GM18502 (cell line): Measurements from ENCODE around the gene NDUFS6.
"Not testable (repeated sequence)": the region's sequence is repeated elsewhere in the genome, so short reads cannot be mapped to it uniquely, and the experiment has no call there.

Experiments
- ATAC-seq: cut with Tn5 transposase; IDR thresholded peaks from one replicate; pipeline ENCODE4 v1.9.1; 2021; ENCODE audit warnings: mild to moderate bottlenecking; ENCODE audit not compliant: unreplicated experiment, poor library complexity

The NDUFS6 gene

GRCh38 chr5:1781726-1782384, 19.4 kb upstream of the NDUFS6 start:
- no peak for ATAC-seq

DNA sequence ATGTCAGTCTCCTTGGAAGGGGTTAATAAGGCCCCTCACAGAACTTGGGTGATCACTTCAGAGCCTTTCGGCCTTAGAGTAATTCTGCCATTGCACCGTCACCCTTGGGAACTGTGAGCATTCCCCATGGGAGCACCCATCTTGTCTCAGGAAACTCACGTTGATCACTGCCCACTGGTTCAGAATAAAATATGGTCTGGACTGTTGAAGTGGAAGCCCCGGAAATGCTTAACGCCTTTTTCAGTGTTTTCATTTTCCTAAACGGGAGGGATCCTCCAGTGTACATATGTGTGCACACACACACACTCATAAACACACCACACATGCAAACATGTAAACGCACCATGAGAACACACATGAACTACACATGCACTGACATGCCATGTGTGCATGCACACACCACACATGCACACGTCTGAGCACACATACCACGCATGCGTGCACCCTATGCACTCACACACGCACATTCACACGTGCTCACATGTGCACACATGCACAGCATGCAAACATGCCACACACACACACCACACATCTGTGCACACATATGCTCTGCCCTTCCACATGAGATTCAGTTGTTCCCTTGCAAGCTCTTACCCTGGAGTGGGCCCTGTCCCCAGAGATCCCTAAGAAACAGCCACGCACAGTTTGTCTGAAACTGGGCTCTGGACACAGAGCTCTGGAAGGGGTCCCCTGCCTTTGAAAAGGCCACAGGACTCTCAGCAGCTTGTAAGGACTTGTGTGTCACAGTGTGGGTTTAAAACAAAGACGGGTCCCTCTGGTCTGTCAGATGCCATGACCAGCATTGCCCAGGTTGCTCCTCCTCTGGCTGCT, 18.6 kb upstream of the NDUFS6 start:
- ATAC-seq = peak; percentile 11

- peak; percentile 86 for ATAC-seq
These were observed 18.0 kb upstream of the NDUFS6 start for GRCh38 chr5:1783216-1783554.

DNA sequence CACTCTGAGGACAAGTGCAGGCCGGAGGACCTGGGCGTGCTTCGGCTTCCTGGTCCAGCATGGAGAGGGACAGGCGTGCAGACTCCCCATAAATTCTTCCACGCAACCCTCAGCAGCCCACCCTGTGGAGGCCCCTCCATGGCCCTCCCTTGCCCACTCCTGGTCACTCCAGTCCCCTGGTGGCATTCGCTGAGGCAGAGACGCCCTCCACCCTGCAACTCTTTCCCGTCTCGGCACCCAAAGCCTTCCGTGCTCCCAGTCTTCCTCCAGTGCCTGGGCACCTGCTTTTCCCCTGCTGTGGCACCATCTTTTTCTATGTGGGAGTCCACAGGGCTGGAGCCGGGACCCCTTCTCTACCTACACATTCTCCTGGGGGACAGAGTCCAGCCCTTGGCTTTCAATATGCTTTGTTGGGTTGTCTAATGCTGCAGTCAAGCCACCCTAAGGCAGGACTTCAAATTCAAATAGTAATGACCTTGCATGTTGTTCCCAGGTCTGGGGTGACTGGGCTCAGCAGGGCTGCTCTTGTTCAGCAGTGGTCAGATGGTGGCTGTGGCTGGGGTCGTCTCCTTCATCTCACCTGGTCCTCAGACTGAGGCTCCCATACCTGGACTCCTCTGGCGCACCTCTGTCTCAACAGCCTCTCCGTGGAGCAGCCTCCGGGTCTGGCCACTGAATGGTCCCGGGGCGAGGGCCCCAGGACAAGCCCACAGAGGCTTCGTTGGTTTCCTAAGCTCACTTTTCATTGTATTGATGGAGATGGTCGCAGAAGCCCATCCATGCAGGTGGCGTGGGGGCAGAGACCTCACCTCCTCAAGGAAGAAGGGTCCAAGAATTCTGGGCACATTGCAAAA, 16.8 kb upstream of the NDUFS6 start:
- ATAC-seq = no peak

- ATAC-seq = no peak
These were observed 16.1 kb upstream of the NDUFS6 start for GRCh38 chr5:1785062-1785461.

GRCh38 chr5:1785984-1786383, 15.2 kb upstream of the NDUFS6 start:
- no peak for ATAC-seq

DNA sequence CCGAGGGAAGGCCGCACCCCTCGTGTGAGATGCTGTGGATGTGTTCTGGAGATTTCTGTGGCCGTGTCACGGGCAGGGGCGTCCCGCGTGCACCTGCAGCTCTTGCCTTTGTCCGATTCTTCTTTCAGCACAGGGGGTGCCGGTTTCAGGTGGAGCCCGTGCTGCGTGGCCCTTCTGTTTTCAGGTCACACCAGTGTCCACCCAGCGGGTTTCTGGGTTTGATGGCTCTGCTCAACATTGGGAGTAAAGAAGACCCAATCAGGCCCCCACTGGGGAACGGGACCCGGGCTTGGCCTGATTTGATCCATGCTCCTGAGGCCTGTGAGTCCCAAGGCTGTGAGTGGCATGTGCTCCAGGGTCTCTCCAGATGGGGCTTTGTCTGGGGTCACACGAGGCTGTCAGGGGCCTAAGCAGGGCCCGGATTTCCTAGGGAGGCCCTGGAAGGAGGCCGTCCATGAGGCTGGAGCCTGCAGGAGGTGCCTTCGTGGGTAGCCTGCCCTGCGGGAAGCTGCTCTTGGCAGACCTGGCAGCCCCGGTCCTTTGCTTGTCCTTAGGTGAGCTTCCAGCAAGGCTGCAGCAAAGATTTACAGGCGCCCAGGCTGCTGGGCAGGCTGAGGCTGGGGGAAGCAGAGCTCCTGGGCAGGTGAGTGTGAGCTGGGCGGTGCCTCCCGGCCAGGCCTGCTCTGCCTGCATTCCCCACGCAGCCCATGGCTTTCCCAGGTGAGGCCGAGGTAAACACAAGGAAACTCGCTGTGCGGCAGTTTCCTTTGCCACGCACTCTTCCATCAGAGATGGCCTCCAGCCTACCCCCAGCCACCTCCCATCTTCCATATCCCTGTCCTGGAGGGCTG, 14.4 kb upstream of the NDUFS6 start:
- no peak for ATAC-seq

DNA sequence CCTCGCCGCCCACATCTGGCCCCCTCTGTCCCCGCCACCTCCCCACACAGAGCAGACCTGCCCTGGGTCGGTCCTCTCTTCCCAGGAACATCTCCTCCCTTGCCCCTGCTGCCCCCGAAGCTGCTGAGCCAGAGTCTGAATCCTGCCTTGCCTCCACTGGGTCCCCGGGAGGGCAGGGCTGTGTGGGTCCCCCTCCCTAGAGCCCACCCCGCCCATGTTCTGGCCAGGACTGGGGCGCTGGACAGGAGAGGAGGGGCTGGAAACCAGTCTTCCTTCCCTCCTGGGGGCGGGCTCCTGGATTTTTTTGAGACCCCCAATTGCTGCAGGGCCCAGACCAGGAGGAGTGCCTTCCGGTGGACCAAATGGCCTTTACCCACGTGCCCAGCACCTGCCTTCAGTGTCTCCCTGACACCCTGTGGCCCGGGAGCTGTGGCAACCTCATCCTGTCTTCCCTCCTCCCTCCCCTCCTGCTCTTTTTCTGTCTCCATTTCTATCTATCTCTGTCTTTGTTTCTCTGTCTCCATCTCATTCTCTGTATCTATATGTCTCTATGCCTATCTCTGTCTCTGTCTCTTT, 13.6 kb upstream of the NDUFS6 start:
- no peak for ATAC-seq

DNA sequence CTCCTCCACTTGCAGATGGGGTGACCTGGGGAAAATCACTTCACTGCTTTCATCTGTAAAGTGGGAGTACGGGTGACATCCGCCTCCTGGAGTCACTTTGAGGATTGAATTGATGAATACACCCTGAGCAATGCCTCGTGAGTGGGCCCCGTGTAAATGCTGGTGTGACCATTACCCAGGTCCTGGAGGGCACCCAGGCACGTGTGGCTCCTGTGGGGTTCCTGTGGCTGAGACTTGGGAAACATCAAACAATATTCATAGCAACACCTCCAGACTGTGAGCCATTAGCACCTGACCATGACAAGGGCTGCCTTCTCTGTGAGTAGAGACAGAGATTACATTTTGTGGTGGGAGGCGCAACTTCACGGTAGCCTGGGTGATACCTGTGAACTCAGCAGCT, 13.0 kb upstream of the NDUFS6 start:
- ATAC-seq = no peak

GRCh38 chr5:1788828-1789227, 12.4 kb upstream of the NDUFS6 start:
- ATAC-seq = no peak

DNA sequence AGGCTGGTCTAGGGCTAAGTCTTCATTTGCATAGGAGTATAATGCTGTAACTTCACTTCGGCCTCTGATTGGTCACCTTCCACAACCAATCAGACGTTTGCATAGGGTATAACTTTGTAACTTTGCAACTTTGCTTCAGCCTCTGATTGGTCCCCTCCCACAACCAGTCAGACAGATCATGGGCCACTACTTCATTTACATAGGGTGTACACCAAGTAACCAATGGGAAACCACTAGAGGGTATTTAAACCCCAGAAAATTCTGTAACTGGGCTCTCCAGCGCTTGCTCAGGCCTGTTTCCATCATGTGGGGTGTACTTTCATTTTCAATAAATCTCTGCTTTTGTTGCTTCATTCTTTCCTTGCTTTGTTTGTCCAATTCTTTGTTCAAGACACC, 11.8 kb upstream of the NDUFS6 start:
- ATAC-seq = not testable (repeated sequence)

GRCh38 chr5:1789834-1790471, 11.3 kb upstream of the NDUFS6 start:
- ATAC-seq = no peak

DNA sequence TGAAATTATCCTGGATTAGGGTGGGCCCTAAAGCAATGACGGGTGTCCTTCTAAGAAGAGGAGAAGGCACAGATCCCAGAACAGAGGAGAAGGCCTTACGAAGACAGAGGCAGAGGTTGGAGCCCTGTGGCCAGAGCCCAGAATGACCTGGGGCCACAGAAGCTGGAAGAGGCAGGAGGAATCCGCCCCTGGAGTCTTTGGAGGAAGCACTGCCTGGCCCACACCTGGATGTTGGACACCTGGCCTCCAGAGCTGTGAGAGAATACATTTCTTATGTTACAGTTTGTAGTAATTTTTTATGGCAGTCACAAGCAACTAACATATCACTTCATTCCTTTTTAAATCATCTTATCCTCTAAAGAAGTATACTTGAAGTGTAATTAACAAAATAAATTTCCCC, 10.0 kb upstream of the NDUFS6 start:
- ATAC-seq = no peak

DNA sequence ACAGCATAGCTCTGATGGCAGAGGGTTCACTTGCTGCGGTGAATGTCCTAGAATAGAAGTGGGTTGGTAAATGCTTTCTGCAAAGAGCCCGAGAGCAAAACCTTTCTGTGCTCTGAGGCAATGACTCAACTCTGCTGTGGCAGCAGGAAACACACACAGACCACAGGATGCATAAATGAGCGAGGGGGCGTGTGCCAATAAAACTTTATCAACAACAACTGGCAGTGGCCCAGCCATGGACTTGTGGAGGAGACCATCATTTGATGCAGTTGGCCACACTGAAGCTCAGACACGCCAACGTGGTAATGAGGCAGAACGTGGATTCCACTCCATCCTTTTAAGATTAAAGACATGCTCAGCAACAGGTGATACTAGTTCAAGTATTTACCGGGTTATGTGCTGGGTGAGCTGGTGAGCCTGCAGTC, 8.4 kb upstream of the NDUFS6 start:
- ATAC-seq = peak; percentile 97

DNA sequence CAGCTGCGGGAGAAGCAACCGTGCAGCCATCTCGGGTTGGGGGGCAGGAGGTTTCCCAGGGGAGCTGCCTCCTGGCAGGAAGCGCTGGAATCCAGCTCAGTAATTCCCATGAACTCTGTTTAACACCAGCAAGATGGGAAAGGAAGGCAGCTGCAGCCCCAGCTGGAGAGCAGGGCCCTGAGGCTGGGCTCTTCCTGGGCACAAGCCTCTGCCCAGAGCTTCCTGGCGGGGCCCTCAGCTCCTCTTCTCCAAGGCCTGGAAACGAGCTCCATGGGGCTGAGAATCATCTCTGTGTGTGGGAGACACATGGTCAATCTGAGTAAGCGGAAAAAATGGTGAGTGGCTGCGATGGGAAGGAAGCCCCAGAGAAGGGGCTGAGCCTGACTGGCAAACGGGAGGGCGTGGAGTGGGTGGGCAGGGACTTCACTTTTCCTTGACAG, 7.9 kb upstream of the NDUFS6 start:
- ATAC-seq = no peak

GRCh38 chr5:1793966-1794900, 7.0 kb upstream of the NDUFS6 start:
- ATAC-seq = no peak

DNA sequence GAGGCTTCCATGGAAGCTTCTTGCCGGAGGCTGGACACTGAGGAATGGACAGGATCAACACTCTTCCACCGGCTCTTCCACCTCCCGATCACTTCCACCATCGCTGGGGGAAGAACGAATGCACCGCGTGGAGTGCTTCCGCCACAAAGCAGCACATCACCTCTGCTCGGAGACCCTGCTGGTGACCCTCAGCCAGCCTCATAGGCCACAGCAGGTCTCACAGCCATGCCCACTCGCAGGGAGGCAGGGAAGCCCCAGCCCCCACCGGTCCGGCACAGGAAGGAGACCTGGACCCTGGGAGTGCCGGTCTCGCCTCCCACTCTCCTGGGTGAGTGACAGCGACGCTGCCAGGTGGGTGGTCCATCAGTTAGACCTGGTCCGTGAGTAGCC, 6.3 kb upstream of the NDUFS6 start:
- ATAC-seq = no peak

GRCh38 chr5:1795506-1795905, 5.7 kb upstream of the NDUFS6 start:
- ATAC-seq = no peak
